Endothelial cell of umbilical vein (primary cell): Measurements from ENCODE around the gene FKBP8. TPM values are rescaled to one million over a fixed set of nuclear protein-coding genes. Genes with fewer than 3 reads are reported as not detected.
A peak's percentile ranks its signal among the peaks of the same experiment; 100 is the strongest.

ENCODE experiments used
- BruUV-seq: library from RNA; stranded (reverse); fragments of 400-500 nt; replicated peaks from 2 replicates; lab custom pipeline; 2021; lab: Mats Ljungman, UMichigan
- CTCF ChIA-PET: fragments of 300-600, 350-600 bp; sonication (Branson Sonifier 250); formaldehyde crosslinking; loops from one replicate; lab custom pipeline; 2021; ENCODE audit warnings: antibody characterized with exemption, inconsistent platforms; lab: Charles Lee
- POLR2A ChIA-PET: fragments of 300-600, 350-600 bp; sonication (Branson Sonifier 250); formaldehyde crosslinking; loops from one replicate; lab custom pipeline; 2021; ENCODE audit warnings: antibody characterized with exemption, inconsistent platforms; lab: Charles Lee
- DNase-seq: peaks from one replicate; pipeline ENCODE4 v3.0.0-alpha.2; 2011; ENCODE audit warnings: low read depth, low spot score
- FAIRE-seq: peaks from 2 replicates; lab custom pipeline; 2011; peaks lifted over from hg19 to GRCh38; lab: Jason Lieb, UNC
- H2AFZ ChIP-seq: 2 replicates; pipeline ENCODE4 v1.6.0; 2012; ENCODE audit warnings: low read depth, low read length, control low read depth, inconsistent platforms
- H3K27ac ChIP-seq: 2 replicates; pipeline ENCODE4 v1.5.1; 2011; ENCODE audit warnings: low read depth, mild to moderate bottlenecking, control low read depth, low read length, moderate library complexity; ENCODE audit not compliant: insufficient read depth
- H3K27me3 ChIP-seq, 2 experiments: 2 replicates each; pipeline versions ENCODE4 v1.6.0 to v1.6.1; 2011; ENCODE audit warnings: low read length in 2 of 2, mixed read lengths in 1 of 2; ENCODE audit not compliant: control insufficient read depth in 2 of 2, insufficient read depth in 2 of 2
- H3K36me3 ChIP-seq, 2 experiments: 2 replicates in 1 of 2; 3 replicates in 1 of 2; pipeline ENCODE4 v1.5.1; 2011; ENCODE audit warnings: low read length in 2 of 2, mild to moderate bottlenecking in 1 of 2, moderate library complexity in 1 of 2; ENCODE audit not compliant: control insufficient read depth in 2 of 2, insufficient read depth in 2 of 2; ENCODE audit errors: extremely low read depth in 1 of 2
- H3K4me1 ChIP-seq: 3 replicates; pipeline ENCODE4 v1.5.1; 2011; ENCODE audit warnings: mild to moderate bottlenecking, low read length; ENCODE audit not compliant: control insufficient read depth, insufficient read depth; ENCODE audit errors: extremely low read depth
- H3K4me2 ChIP-seq: 2 replicates; pipeline ENCODE4 v1.6.1; 2011; ENCODE audit warnings: low read length, control low read depth, mixed read lengths; ENCODE audit not compliant: insufficient read depth
- H3K4me3 ChIP-seq, 3 experiments: fragments of 200-600 bp in 1 of 3; sonication (generic), shearing (Covaris generic) in 1 of 3; replicated peaks in 1 of 3; 2 replicates each; pipeline ENCODE4 v1.5.1; 2011 to 2016; ENCODE audit warnings: control low read depth in 3 of 3, low read length in 3 of 3, mild to moderate bottlenecking in 2 of 3, inconsistent platforms in 1 of 3, low read depth in 1 of 3, moderate library complexity in 1 of 3; ENCODE audit not compliant: insufficient read depth in 1 of 3
- H3K79me2 ChIP-seq: 2 replicates; pipeline ENCODE4 v1.6.0; 2012; ENCODE audit warnings: low read length, inconsistent platforms; ENCODE audit not compliant: control insufficient read depth, insufficient read depth
- H3K9ac ChIP-seq: replicated peaks from 2 replicates; pipeline ENCODE3; 2011; ENCODE audit warnings: low read length, control low read depth; ENCODE audit not compliant: insufficient read depth; ENCODE audit errors: extremely low read depth
- H3K9me1 ChIP-seq: replicated peaks from 3 replicates; pipeline ENCODE4 v1.6.0; 2011; ENCODE audit warnings: mild to moderate bottlenecking, low read length; ENCODE audit not compliant: control insufficient read depth, insufficient read depth; ENCODE audit errors: extremely low read depth
- H3K9me3 ChIP-seq: replicated peaks from 2 replicates; pipeline ENCODE4 v1.5.1; 2012; ENCODE audit warnings: low read length, inconsistent platforms; ENCODE audit not compliant: control insufficient read depth, insufficient read depth
- H4K20me1 ChIP-seq: replicated peaks from 2 replicates; pipeline ENCODE3; 2011; ENCODE audit warnings: mild to moderate bottlenecking, low read length; ENCODE audit not compliant: control insufficient read depth, insufficient read depth; ENCODE audit errors: extremely low read depth
- CTCF ChIP-seq, 2 donors: IDR thresholded peaks; 1 replicate in 1 of 2; 2 replicates in 1 of 2; pipeline ENCODE4 v1.5.1; 2011; ENCODE audit warnings: low read length in 2 of 2, mild to moderate bottlenecking in 2 of 2, moderate library complexity in 2 of 2, control low read depth in 1 of 2, inconsistent platforms in 1 of 2, low read depth in 1 of 2; ENCODE audit not compliant: insufficient read depth in 1 of 2; ENCODE audit errors: extremely low read depth in 1 of 2
- EZH2 ChIP-seq: IDR thresholded peaks from 2 replicates; pipeline ENCODE4 v1.6.1; 2012; ENCODE audit warnings: borderline replicate concordance, low read depth, mild to moderate bottlenecking, moderate library complexity, low read length, inconsistent platforms; ENCODE audit not compliant: severe bottlenecking
- FOS ChIP-seq: IDR thresholded peaks from 2 replicates; pipeline ENCODE4 v1.6.1; 2011; ENCODE audit warnings: mild to moderate bottlenecking, low read length, moderate library complexity, borderline replicate concordance; ENCODE audit not compliant: insufficient read depth
- GATA2 ChIP-seq: IDR thresholded peaks from 2 replicates; pipeline ENCODE4 v1.7.0; 2011; ENCODE audit warnings: low read depth, mild to moderate bottlenecking, moderate library complexity, mixed read lengths, low read length; ENCODE audit not compliant: insufficient read length, insufficient read depth
- JUN ChIP-seq: IDR thresholded peaks from 2 replicates; pipeline ENCODE4 v1.6.1; 2011; ENCODE audit warnings: borderline replicate concordance, low read depth; ENCODE audit not compliant: insufficient read length, insufficient read depth
- MYC ChIP-seq: IDR thresholded peaks from one replicate; pipeline ENCODE4 v1.6.1; 2011; ENCODE audit warnings: mild to moderate bottlenecking, low read depth, low read length
- POLR2A ChIP-seq: IDR thresholded peaks from 2 replicates; pipeline ENCODE4 v1.6.1; 2012; ENCODE audit warnings: low read depth, mild to moderate bottlenecking, control low read depth, low read length
- POLR2AphosphoS5 ChIP-seq: IDR thresholded peaks from 2 replicates; pipeline ENCODE4 v1.6.1; 2012; ENCODE audit warnings: low read depth, mild to moderate bottlenecking, control low read depth, low read length, moderate library complexity; ENCODE audit not compliant: insufficient read depth
- dilution Hi-C: fragments of 300-500 bp; cut with MboI; formaldehyde crosslinking; loops from one replicate; pipeline ENCODE4 v1.15.0; 2019; ENCODE audit warnings: low sequenced_read_pairs; ENCODE audit not compliant: extremely low pct_ligation_motif_present
- intact Hi-C: fragments of 100-400 bp; cut with micrococcal nuclease; formaldehyde crosslinking; loops from one replicate; pipeline ENCODE4 v1.10.0; 2022
- polyA plus RNA-seq, 4 experiments: library from polyadenylated mRNA; depleted of rRNA in 3 of 4; stranded (reverse) in 3 of 4; unstranded in 1 of 4; fragments of >200 nt; gene quantifications; 2 replicates each; pipeline versions ENCODE4 v1.2.1 to v1.2.3, GENCODE V29; 2011 to 2012; ENCODE audit warnings: missing spikeins in 1 of 4
- total RNA-seq: library from RNA; stranded (reverse); gene quantifications from 2 replicates; pipeline ENCODE4 v1.2.3, GENCODE V29; 2021
- TF ChIP-seq, protein P1 (sequence below): IDR thresholded peaks from 2 replicates; pipeline ENCODE4 v1.6.1; 2011; ENCODE audit not compliant: insufficient read depth, insufficient read length

Gene FKBP8
- total and polyA plus RNA-seq, 2 donors (not counting 3 experiments of a cell fraction or from before 2014, with no cell fraction given), result 150 to 173 TPM

DNA sequence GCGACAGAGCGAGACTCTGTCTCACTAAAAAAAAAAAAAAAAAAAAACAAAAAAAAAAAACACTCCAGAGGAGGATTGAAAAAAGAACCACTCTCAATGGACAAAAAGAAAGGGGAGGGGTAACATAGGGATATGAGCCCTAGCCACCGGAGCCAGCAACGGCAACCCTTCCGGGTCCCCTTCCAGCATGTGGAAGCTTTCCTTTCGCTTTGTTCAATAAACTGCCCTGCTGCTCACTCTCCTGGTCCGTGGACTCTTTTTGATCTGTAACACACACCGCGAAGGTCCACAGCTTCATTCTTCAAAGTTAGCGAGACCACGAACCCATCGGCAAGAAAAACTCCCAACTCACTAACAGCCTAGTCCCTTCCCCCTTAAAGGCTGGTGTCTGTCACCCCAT is 44.2 kb upstream of the FKBP8 start:
- ChIA-PET CTCF (interaction anchor here (1.2 to 3.4 kb wide), 12 partner anchors 8 to 352 kb away, joined by 3 to 24 read pairs (median 10); partner anchors contain the start of genes KXD1 and UBA52), POLR2A (no interaction called here)
- no peak overlapping the region for H3K9ac ChIP-seq
- H3K27ac ChIP-seq, result no peak overlapping the region
- intact Hi-C loops (no loop called here), dilution Hi-C loops (no loop called here)
- TF ChIP-seq CTCF (IDR thresholded peaks at IDR 0.05; ENCODE audit: extremely low read depth in 1 of 2, insufficient read depth in 1 of 2, low read depth in 1 of 2, low read length in 2 of 2), result no peak
- TF ChIP-seq FOS, result no peak
- TF ChIP-seq EZH2, result no peak
- no peak for TF ChIP-seq POLR2AphosphoS5
- TF ChIP-seq GATA2, result no peak
- TF ChIP-seq, protein P1, sequence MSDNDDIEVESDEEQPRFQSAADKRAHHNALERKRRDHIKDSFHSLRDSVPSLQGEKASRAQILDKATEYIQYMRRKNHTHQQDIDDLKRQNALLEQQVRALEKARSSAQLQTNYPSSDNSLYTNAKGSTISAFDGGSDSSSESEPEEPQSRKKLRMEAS, result no peak
- no peak for TF ChIP-seq POLR2A
- TF ChIP-seq MYC, result no peak
- TF ChIP-seq JUN, result no peak
- no peak overlapping the region for H3K4me2 ChIP-seq
- H4K20me1 ChIP-seq, result no peaks in the 10 kb centered on the region
- FAIRE-seq, result no peak
- no peaks in the 10 kb centered on the region for H3K9me1 ChIP-seq
- H2AFZ ChIP-seq, result peak overlapping the region; percentile 92
- H3K4me3 ChIP-seq, result no peak overlapping the region
- BruUV-seq, result no TSS peak
- H3K4me1 ChIP-seq, result peaks cover 15% of the 10 kb centered on the region
- no peaks in the 10 kb centered on the region for H3K27me3 ChIP-seq
- no peak for DNase-seq
- H3K9me3 ChIP-seq, result no peaks in the 10 kb centered on the region
- H3K36me3 ChIP-seq, result peaks cover 0 to 2% of the 10 kb centered on the region in 2 experiments
- H3K79me2 ChIP-seq, result no peaks in the 10 kb centered on the region
